Tibial nerve (tissue), 4 donors: ENCODE results near the gene BCAN. TPM values are rescaled to one million over a fixed set of nuclear protein-coding genes. Genes with fewer than 3 reads are reported as not detected.

ENCODE experiments used
- DNase-seq, 2 donors: peaks; one replicate each; pipeline ENCODE4 v3.0.0-alpha.2; 2019; ENCODE audit warnings: low spot score in 2 of 2
- H3K27ac ChIP-seq, 4 donors: fragments of 200-600 bp; sonication (generic) in 3 of 4; one replicate each; pipeline ENCODE4 v1.5.1; 2017 to 2019; ENCODE audit warnings: mild to moderate bottlenecking in 1 of 4
- H3K27me3 ChIP-seq, 2 donors: fragments of 200-600 bp; sonication (generic) in 1 of 2; one replicate each; pipeline versions ENCODE4 v1.5.1 to v1.6.0; 2017 to 2019
- H3K36me3 ChIP-seq, 3 donors: fragments of 200-600 bp; sonication (generic); one replicate each; pipeline ENCODE4 v1.5.1; 2018 to 2019
- H3K4me1 ChIP-seq, 4 donors: fragments of 200-600 bp; sonication (generic) in 3 of 4; one replicate each; pipeline ENCODE4 v1.5.1; 2017 to 2019
- H3K4me3 ChIP-seq, 4 donors: fragments of 200-600 bp; sonication (generic) in 3 of 4; one replicate each; pipeline ENCODE4 v1.5.1; 2017 to 2019; ENCODE audit warnings: mild to moderate bottlenecking in 1 of 4, moderate library complexity in 1 of 4
- H3K9me3 ChIP-seq, 4 donors: fragments of 200-600 bp; sonication (generic) in 3 of 4; one replicate each; pipeline ENCODE4 v1.5.1; 2017 to 2019
- CTCF ChIP-seq, 5 experiments: fragments of 200-600 bp in 3 of 5; fragments of 450-650 bp in 2 of 5; sonication (generic) in 3 of 5; IDR thresholded peaks; one replicate each; pipeline ENCODE4 v1.5.1; 2016 to 2019; ENCODE audit warnings: antibody characterized with exemption in 5 of 5, mild to moderate bottlenecking in 3 of 5, moderate library complexity in 2 of 5
- EP300 ChIP-seq, 2 donors: sonication (generic); formaldehyde crosslinking; IDR thresholded peaks; one replicate each; pipeline ENCODE4 v1.6.1; 2017; ENCODE audit warnings: antibody characterized with exemption in 2 of 2, mild to moderate bottlenecking in 1 of 2
- POLR2A ChIP-seq, 2 donors: fragments of 450-650 bp; IDR thresholded peaks; one replicate each; pipeline ENCODE4 v1.6.1; 2017; ENCODE audit warnings: antibody characterized with exemption in 2 of 2, mild to moderate bottlenecking in 2 of 2, moderate library complexity in 2 of 2
- WGBS, 2 donors: methylation state at CpG; one replicate each; pipeline ENCODE4 v1.1.5; 2018; 5-methylcytosine and 5-hydroxymethylcytosine counted together
- total RNA-seq, 4 donors: library from RNA; depleted of rRNA; stranded (reverse); fragments of >200 nt; gene quantifications; one replicate each; pipeline ENCODE4 v1.1.0, GENCODE V29; 2016

Gene BCAN
- total RNA-seq, 4 donors from 2014 or later: not detected

- H3K27me3 ChIP-seq: peaks cover 0 to 9% of the 10 kb centered on the region in 2 donors
- TF ChIP-seq EP300 (IDR thresholded peaks at IDR 0.05) (no peak), CTCF (IDR thresholded peaks at IDR 0.05) (no peak), POLR2A (IDR thresholded peaks at IDR 0.05) (no peak)
- 6 to 16% methylated on average over 33 to 36 of the region's 49 CpGs for WGBS, 2 donors
These were observed 34.4 kb downstream of the BCAN start for GRCh38 chr1:156676114-156676819.

GRCh38 chr1:156676820-156677615 is 35.1 kb downstream of the BCAN start, which contains the start of gene NES:
Gene NES (minus strand): TSS chr1:156677407. CDS start chr1:156677264, 143 bp downstream.
- H3K4me1 ChIP-seq: peaks cover 0 to 55% (median 16%) of the 10 kb centered on the region in 4 donors
- H3K27ac ChIP-seq: peak within 1 kb of the TSS; percentile 23 to 92 (median 82)
- H3K9me3 ChIP-seq: no peaks in the 10 kb centered on the region
- H3K27me3 ChIP-seq: peaks cover 0 to 9% of the 10 kb centered on the region in 2 donors
- H3K36me3 ChIP-seq: peaks cover 0 to 27% (median 0%) of the 10 kb centered on the region in 3 donors
- TF ChIP-seq CTCF (IDR thresholded peaks at IDR 0.05): no peak
- TF ChIP-seq POLR2A (IDR thresholded peaks at IDR 0.05): no peak
- peak in 1 of 2 donors; percentile 54 for TF ChIP-seq EP300 (IDR thresholded peaks at IDR 0.05)
- WGBS, 2 donors: 1% methylated on average over 38 to 42 of the region's 70 CpGs
- peak; percentile 53 to 55 for DNase-seq
- peak within 1 kb of the TSS; percentile 42 to 88 (median 56) for H3K4me3 ChIP-seq

More at GRCh38 chr1:156676114-156676819, 34.4 kb downstream of the BCAN start:
- Histone ChIP-seq H3K36me3 (peaks cover 0 to 32% (median 0%) of the 10 kb centered on the region in 3 donors), H3K4me1 (peaks cover 0 to 55% (median 16%) of the 10 kb centered on the region in 4 donors), H3K9me3 (no peaks in the 10 kb centered on the region), H3K4me3 (peak overlapping the region; percentile 36 to 68 (median 42)), H3K27ac (peak overlapping the region; percentile 23 to 92 (median 82))
- DNase-seq: no peak

GRCh38 chr1:156677616-156678596 is 36.0 kb downstream of the BCAN start:
- no peaks in the 10 kb centered on the region for H3K9me3 ChIP-seq
- H3K27me3 ChIP-seq: peaks cover 0 to 9% of the 10 kb centered on the region in 2 donors
- peaks cover 0 to 54% (median 16%) of the 10 kb centered on the region in 4 donors for H3K4me1 ChIP-seq
- peaks cover 0 to 19% (median 0%) of the 10 kb centered on the region in 3 donors for H3K36me3 ChIP-seq
- WGBS, 2 donors: 1 to 2% methylated on average over 22 of the region's 22 CpGs
- TF ChIP-seq POLR2A (IDR thresholded peaks at IDR 0.05) (no peak), EP300 (IDR thresholded peaks at IDR 0.05) (peak; percentile 23 to 48), CTCF (IDR thresholded peaks at IDR 0.05) (peak; percentile 72 to 97 (median 87))
- DNase-seq: peak in 1 of 2 donors; percentile 54
- peak overlapping the region; percentile 42 to 88 (median 56) for H3K4me3 ChIP-seq
- peak overlapping the region; percentile 23 to 92 (median 82) for H3K27ac ChIP-seq

- H3K9me3 ChIP-seq: no peaks in the 10 kb centered on the region
- peaks cover 0 to 3% (median 0%) of the 10 kb centered on the region in 3 donors for H3K36me3 ChIP-seq
- DNase-seq: no peak
- H3K27me3 ChIP-seq: peaks cover 0 to 9% of the 10 kb centered on the region in 2 donors
- peaks cover 0 to 33% (median 8%) of the 10 kb centered on the region in 4 donors for H3K4me1 ChIP-seq
- no peak overlapping the region for H3K4me3 ChIP-seq
- H3K27ac ChIP-seq: no peak overlapping the region
- TF ChIP-seq EP300 (IDR thresholded peaks at IDR 0.05): no peak
- 46 to 60% methylated on average over 2 of the region's 2 CpGs for WGBS, 2 donors
These were observed 38.1 kb downstream of the BCAN start for GRCh38 chr1:156680056-156680455.
